ENCODE data around the gene KRT84. TPM values are rescaled to one million over a fixed set of nuclear protein-coding genes. Genes with fewer than 3 reads are reported as not detected.
"Not testable (repeated sequence)": the region's sequence is repeated elsewhere in the genome, so short reads cannot be mapped to it uniquely, and the experiment has no call there.

The KRT84 gene
- total RNA-seq, 1 donor from 2014 or later, result not detected

DNA sequence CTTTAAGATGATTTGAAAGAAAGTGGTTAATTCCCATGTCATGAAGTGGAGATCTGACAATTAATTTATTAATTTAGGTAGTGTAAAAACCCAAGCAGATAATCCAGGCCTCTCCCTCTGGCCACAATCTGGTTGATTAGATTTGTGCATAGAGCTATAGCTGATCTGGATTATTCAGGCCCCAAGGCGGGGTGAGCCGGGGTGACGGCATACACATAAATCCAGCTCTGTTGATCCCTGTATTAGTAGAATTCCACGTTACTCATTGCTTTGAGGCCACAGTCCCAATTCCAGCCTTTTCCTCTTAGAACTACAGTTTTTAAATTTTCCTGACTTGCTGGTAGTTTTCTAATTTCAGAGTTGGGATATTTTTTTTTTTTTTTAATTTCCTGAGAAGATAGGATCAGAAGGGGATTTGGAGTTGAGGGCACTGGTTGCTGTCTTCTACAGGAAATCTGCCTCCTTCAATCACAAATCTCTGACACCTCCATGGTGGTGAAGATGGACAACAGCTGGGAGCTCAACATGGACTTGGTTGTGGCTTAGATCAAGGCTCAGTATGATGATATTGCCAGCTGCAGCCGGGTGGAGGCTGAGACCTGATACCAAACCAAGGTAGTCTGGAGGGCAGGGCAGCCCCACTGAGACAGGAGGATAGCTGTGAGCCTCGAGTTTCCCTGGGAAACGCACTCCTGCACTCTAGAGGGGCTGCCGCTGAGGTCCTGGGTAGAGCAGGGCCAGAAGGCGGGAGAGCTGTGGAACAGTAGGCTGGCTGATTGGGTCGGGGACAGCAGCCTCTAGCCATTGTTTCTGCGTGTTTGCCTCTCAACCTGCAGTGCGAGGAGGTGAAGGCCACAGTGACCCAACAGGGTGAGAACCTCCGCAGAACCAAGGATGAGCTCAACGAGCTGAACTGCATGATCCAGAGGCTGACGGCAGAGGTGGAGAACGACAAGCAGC lies 37.6 kb downstream of the KRT84 start:
- H3K4me3 Mint-ChIP-seq, result no peak overlapping the region
- no peak for ATAC-seq (ENCODE audit: low read depth)
- H3K9me3 Mint-ChIP-seq, result no peaks in the 10 kb centered on the region
- DNase-seq, result no peak
- TF ChIP-seq, protein P1, sequence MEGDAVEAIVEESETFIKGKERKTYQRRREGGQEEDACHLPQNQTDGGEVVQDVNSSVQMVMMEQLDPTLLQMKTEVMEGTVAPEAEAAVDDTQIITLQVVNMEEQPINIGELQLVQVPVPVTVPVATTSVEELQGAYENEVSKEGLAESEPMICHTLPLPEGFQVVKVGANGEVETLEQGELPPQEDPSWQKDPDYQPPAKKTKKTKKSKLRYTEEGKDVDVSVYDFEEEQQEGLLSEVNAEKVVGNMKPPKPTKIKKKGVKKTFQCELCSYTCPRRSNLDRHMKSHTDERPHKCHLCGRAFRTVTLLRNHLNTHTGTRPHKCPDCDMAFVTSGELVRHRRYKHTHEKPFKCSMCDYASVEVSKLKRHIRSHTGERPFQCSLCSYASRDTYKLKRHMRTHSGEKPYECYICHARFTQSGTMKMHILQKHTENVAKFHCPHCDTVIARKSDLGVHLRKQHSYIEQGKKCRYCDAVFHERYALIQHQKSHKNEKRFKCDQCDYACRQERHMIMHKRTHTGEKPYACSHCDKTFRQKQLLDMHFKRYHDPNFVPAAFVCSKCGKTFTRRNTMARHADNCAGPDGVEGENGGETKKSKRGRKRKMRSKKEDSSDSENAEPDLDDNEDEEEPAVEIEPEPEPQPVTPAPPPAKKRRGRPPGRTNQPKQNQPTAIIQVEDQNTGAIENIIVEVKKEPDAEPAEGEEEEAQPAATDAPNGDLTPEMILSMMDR (IDR thresholded peaks at IDR 0.05), result no peak
- intact Hi-C loops (cut with micrococcal nuclease), result no loop called here
- H3K27me3 Mint-ChIP-seq, result no peaks in the 10 kb centered on the region
- ChIA-PET POLR2A (no interaction called here), CTCF (no interaction called here)
- no peaks in the 10 kb centered on the region for H3K36me3 Mint-ChIP-seq (ENCODE audit: low read depth)
- no peak overlapping the region for H3K27ac Mint-ChIP-seq
- peaks cover 3% of the 10 kb centered on the region for H3K4me1 Mint-ChIP-seq

GRCh38 chr12:52347016-52347415 lies 38.4 kb downstream of the KRT84 start:
- peaks cover 3% of the 10 kb centered on the region for H3K4me1 Mint-ChIP-seq
- CTCF ChIA-PET, result no interaction called here
- POLR2A ChIA-PET, result no interaction called here
- H3K27me3 Mint-ChIP-seq, result no peaks in the 10 kb centered on the region
- H3K36me3 Mint-ChIP-seq (ENCODE audit: low read depth), result no peaks in the 10 kb centered on the region
- H3K4me3 Mint-ChIP-seq, result no peak overlapping the region
- TF ChIP-seq, protein P1 (IDR thresholded peaks at IDR 0.05), result no peak
- H3K27ac Mint-ChIP-seq, result no peak overlapping the region
- intact Hi-C loops (cut with micrococcal nuclease), result no loop called here
- H3K9me3 Mint-ChIP-seq, result no peaks in the 10 kb centered on the region
- DNase-seq (no peak), ATAC-seq (ENCODE audit: low read depth) (no peak)

- Mint-ChIP-seq H3K9me3 (no peaks in the 10 kb centered on the region), H3K27ac (no peak overlapping the region), H3K27me3 (no peaks in the 10 kb centered on the region), H3K4me1 (peaks cover under 1% of the 10 kb centered on the region), H3K4me3 (no peak overlapping the region), H3K36me3 (ENCODE audit: low read depth) (no peaks in the 10 kb centered on the region)
- CTCF ChIA-PET, result no interaction called here
- intact Hi-C loops (cut with micrococcal nuclease), result no loop called here
- POLR2A ChIA-PET, result no interaction called here
- TF ChIP-seq, protein P1 (IDR thresholded peaks at IDR 0.05), result no peak
- no peak for ATAC-seq (ENCODE audit: low read depth)
- no peak for DNase-seq
Measured at GRCh38 chr12:52346593-52346992, 38.9 kb downstream of the KRT84 start.

DNA sequence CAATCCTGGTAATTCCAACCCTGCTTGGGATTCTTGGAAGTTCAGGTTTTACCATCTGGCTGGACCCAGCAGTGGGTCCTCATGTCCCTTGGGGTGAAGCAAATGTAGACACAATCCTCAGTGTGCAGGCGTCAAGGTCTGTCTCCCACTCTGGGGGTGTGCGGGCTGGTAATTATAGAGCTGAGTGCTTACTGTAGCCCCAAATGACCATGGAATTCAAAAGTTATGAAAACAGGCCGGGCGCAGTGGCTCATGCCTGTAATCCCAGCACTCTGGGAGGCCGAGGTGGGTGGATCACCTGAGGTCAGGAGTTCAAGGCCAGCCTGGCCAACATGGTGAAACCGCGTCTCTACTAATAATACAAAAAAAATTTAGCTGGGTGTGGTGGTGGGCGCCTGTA lies 40.4 kb downstream of the KRT84 start:
- ATAC-seq (ENCODE audit: low read depth); intact Hi-C loops (cut with micrococcal nuclease); POLR2A ChIA-PET; H3K9me3 Mint-ChIP-seq; CTCF ChIA-PET; H3K27ac Mint-ChIP-seq; DNase-seq; H3K4me3 Mint-ChIP-seq; H3K27me3 Mint-ChIP-seq; H3K36me3 Mint-ChIP-seq (ENCODE audit: low read depth); H3K4me1 Mint-ChIP-seq: not testable (repeated sequence)

DNA sequence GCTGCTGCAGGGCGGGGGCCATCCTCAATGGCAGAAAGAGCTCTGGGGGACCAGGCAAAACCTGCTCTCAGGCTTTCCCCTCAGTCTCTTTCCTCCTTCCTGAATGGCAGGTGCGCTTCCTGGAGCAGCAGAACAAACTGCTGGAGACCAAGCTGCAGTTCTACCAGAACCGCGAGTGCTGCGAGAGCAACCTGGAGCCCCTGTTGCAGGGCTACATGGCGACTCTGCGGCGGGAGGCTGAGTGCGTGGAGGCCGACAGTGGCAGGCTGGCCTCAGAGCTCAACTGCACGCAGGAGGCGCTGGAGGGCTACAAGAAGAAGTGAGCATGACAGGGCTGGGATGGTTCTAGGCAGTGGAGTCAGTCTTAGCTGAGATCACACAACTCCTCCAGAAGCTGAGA lies 41.3 kb downstream of the KRT84 start:
- DNase-seq (no peak), ATAC-seq (ENCODE audit: low read depth) (no peak)
- POLR2A ChIA-PET, result no interaction called here
- no peaks in the 10 kb centered on the region for H3K4me1 Mint-ChIP-seq
- CTCF ChIA-PET, result interaction anchor here (1.3 kb wide), 1 partner anchor 17 kb away, joined by 4 read pairs; no protein-coding TSS in a partner anchor
- H3K36me3 Mint-ChIP-seq (ENCODE audit: low read depth), result no peaks in the 10 kb centered on the region
- no peaks in the 10 kb centered on the region for H3K27me3 Mint-ChIP-seq
- H3K4me3 Mint-ChIP-seq, result no peak overlapping the region
- TF ChIP-seq, protein P1 (IDR thresholded peaks at IDR 0.05), result no peak
- no peak overlapping the region for H3K27ac Mint-ChIP-seq
- no peaks in the 10 kb centered on the region for H3K9me3 Mint-ChIP-seq
- intact Hi-C loops (cut with micrococcal nuclease), result no loop called here
